DND-41 (cell line): Measurements from ENCODE around the gene RARB.

Experiments
- ATAC-seq: fragments of 200-7000 bp; cut with Tn5 transposase; 3 replicates; pipeline ENCODE4 v1.9.1; 2021; ENCODE audit warnings: low read depth; ENCODE audit not compliant: insufficient read depth
- DNase-seq: peaks from one replicate; pipeline ENCODE4 v3.0.0-alpha.2; 2020
- H2AFZ ChIP-seq: 2 replicates; pipeline ENCODE4 v1.6.0; 2012; ENCODE audit warnings: low read depth, low read length
- H3K27ac ChIP-seq: 2 replicates; pipeline ENCODE4 v1.5.1; 2012; ENCODE audit warnings: low read length, inconsistent platforms
- H3K27me3 ChIP-seq: fragments of 200-600 bp; sonication (generic); 2 replicates; pipeline ENCODE4 v1.6.0; 2012; ENCODE audit warnings: low read length, mild to moderate bottlenecking, inconsistent platforms; ENCODE audit not compliant: insufficient read depth, poor library complexity
- H3K36me3 ChIP-seq: 2 replicates; pipeline ENCODE4 v1.5.1; 2012; ENCODE audit warnings: low read length, inconsistent platforms; ENCODE audit not compliant: insufficient read depth
- H3K4me1 ChIP-seq: 2 replicates; pipeline ENCODE4 v1.5.1; 2012; ENCODE audit warnings: mild to moderate bottlenecking, low read length; ENCODE audit not compliant: insufficient read depth
- H3K4me2 ChIP-seq: 2 replicates; pipeline ENCODE4 v1.6.0; 2012; ENCODE audit warnings: mild to moderate bottlenecking, moderate library complexity, low read length, inconsistent platforms; ENCODE audit not compliant: insufficient read depth
- H3K4me3 ChIP-seq, 2 experiments: fragments of 200-600 bp in 1 of 2; shearing (Covaris generic) in 1 of 2; 2 replicates each; pipeline ENCODE4 v1.5.1; 2012 to 2016; ENCODE audit warnings: inconsistent platforms in 2 of 2, low read length in 2 of 2, mild to moderate bottlenecking in 2 of 2, low read depth in 1 of 2, moderate library complexity in 1 of 2
- H3K79me2 ChIP-seq: 2 replicates; pipeline ENCODE4 v1.6.0; 2012; ENCODE audit warnings: low read length, inconsistent platforms; ENCODE audit not compliant: insufficient read depth
- H3K9ac ChIP-seq: 2 replicates; pipeline ENCODE4 v1.6.0; 2012; ENCODE audit warnings: low read depth, mild to moderate bottlenecking, inconsistent platforms, low read length, moderate library complexity
- H3K9me3 ChIP-seq: 2 replicates; pipeline ENCODE4 v1.5.1; 2012; ENCODE audit warnings: low read length, moderate library complexity, mild to moderate bottlenecking, inconsistent platforms; ENCODE audit not compliant: insufficient read depth, severe bottlenecking
- H4K20me1 ChIP-seq: 2 replicates; pipeline ENCODE4 v1.6.0; 2012; ENCODE audit warnings: low read length; ENCODE audit not compliant: insufficient read depth
- EZH2 ChIP-seq: IDR thresholded peaks from 3 replicates; pipeline ENCODE4 v1.6.1; 2012; ENCODE audit warnings: borderline replicate concordance, low read depth, mild to moderate bottlenecking, moderate library complexity, low read length, inconsistent platforms; ENCODE audit not compliant: severe bottlenecking
- TF ChIP-seq, protein P1 (sequence below): IDR thresholded peaks from 2 replicates; pipeline ENCODE4 v1.5.1; 2012; ENCODE audit warnings: borderline replicate concordance, low read length, moderate library complexity, mild to moderate bottlenecking; ENCODE audit not compliant: poor library complexity, severe bottlenecking; ENCODE audit errors: extremely low read depth

RARB gene

GRCh38 chr3:25463836-25464418 lies 35.9 kb downstream of the RARB start:
- H3K27ac ChIP-seq = no peak overlapping the region
- no peak for DNase-seq

GRCh38 chr3:25465266-25465860 lies 37.3 kb downstream of the RARB start:
- Histone ChIP-seq H3K27ac (no peak overlapping the region), H3K79me2 (no peaks in the 10 kb centered on the region), H3K27me3 (no peaks in the 10 kb centered on the region), H4K20me1 (no peaks in the 10 kb centered on the region), H2AFZ (no peak overlapping the region), H3K9me3 (no peaks in the 10 kb centered on the region), H3K9ac (no peak overlapping the region), H3K4me2 (no peak overlapping the region), H3K4me3 (no peak overlapping the region), H3K36me3 (no peaks in the 10 kb centered on the region), H3K4me1 (no peaks in the 10 kb centered on the region)
- ATAC-seq (no peak), DNase-seq (no peak)
- TF ChIP-seq EZH2 = no peak
- TF ChIP-seq, protein P1, sequence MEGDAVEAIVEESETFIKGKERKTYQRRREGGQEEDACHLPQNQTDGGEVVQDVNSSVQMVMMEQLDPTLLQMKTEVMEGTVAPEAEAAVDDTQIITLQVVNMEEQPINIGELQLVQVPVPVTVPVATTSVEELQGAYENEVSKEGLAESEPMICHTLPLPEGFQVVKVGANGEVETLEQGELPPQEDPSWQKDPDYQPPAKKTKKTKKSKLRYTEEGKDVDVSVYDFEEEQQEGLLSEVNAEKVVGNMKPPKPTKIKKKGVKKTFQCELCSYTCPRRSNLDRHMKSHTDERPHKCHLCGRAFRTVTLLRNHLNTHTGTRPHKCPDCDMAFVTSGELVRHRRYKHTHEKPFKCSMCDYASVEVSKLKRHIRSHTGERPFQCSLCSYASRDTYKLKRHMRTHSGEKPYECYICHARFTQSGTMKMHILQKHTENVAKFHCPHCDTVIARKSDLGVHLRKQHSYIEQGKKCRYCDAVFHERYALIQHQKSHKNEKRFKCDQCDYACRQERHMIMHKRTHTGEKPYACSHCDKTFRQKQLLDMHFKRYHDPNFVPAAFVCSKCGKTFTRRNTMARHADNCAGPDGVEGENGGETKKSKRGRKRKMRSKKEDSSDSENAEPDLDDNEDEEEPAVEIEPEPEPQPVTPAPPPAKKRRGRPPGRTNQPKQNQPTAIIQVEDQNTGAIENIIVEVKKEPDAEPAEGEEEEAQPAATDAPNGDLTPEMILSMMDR = no peak

More at GRCh38 chr3:25463836-25464418, 35.9 kb downstream of the RARB start:
- TF ChIP-seq EZH2 = no peak
- Histone ChIP-seq H3K79me2 (no peaks in the 10 kb centered on the region), H3K36me3 (no peaks in the 10 kb centered on the region), H3K9me3 (no peaks in the 10 kb centered on the region), H3K27me3 (no peaks in the 10 kb centered on the region), H3K9ac (no peak overlapping the region), H3K4me1 (no peaks in the 10 kb centered on the region), H2AFZ (no peak overlapping the region), H3K4me2 (no peak overlapping the region), H4K20me1 (no peaks in the 10 kb centered on the region), H3K4me3 (no peak overlapping the region)
- no peak for ATAC-seq

GRCh38 chr3:25468866-25469319 lies 40.8 kb downstream of the RARB start:
- TF ChIP-seq, protein P1 = no peak
- no peak for TF ChIP-seq EZH2
- H3K9me3 ChIP-seq = no peaks in the 10 kb centered on the region
- no peak overlapping the region for H3K4me2 ChIP-seq
- ATAC-seq (no peak), DNase-seq (no peak)
- H3K4me3 ChIP-seq = no peak overlapping the region
- no peaks in the 10 kb centered on the region for H4K20me1 ChIP-seq
- H3K9ac ChIP-seq = no peak overlapping the region
- no peaks in the 10 kb centered on the region for H3K79me2 ChIP-seq
- H3K36me3 ChIP-seq = no peaks in the 10 kb centered on the region
- no peak overlapping the region for H3K27ac ChIP-seq
- H2AFZ ChIP-seq = no peak overlapping the region
- no peaks in the 10 kb centered on the region for H3K27me3 ChIP-seq
- H3K4me1 ChIP-seq = no peaks in the 10 kb centered on the region

DNA sequence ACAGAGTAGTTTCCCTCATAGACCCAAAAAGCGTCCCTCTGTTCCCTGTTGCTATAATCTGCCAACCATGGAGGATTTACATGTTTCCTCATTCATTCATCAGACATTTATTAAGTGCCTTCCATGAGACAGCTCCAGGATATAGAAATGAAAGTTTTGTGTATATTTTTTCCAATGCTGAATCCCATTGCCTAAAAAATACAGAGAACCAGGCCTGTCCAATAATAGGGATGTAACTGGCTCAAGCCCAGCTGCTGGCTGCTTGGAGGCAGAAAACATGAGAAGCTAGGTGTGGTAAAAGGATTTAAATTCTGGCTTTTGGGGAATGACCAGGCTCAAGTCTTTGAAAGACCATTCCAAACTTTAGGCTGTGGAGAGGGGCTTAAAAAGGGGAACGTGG lies 41.5 kb downstream of the RARB start:
- Histone ChIP-seq H4K20me1 (no peaks in the 10 kb centered on the region), H3K27me3 (no peaks in the 10 kb centered on the region), H3K4me2 (no peak overlapping the region), H3K36me3 (no peaks in the 10 kb centered on the region), H3K9me3 (no peaks in the 10 kb centered on the region), H2AFZ (no peak overlapping the region), H3K9ac (no peak overlapping the region), H3K4me1 (no peaks in the 10 kb centered on the region), H3K79me2 (no peaks in the 10 kb centered on the region), H3K27ac (no peak overlapping the region), H3K4me3 (no peak overlapping the region)
- DNase-seq (no peak), ATAC-seq (no peak)
- no peak for TF ChIP-seq EZH2
- TF ChIP-seq, protein P1 = no peak
